GM12873 (cell line): ENCODE data around the gene LRIG3.

Experiments
- CTCF ChIP-seq: IDR thresholded peaks from 2 replicates; pipeline ENCODE4 v1.5.1; 2012; ENCODE audit warnings: low read depth, mild to moderate bottlenecking, moderate library complexity, low read length, control low read depth; ENCODE audit not compliant: insufficient read depth; ENCODE audit errors: missing control alignments

Gene LRIG3

GRCh38 chr12:58920102-58920960 lies at the start of gene LRIG3:
Gene LRIG3 (minus strand): TSS chr12:58920504. CDS start chr12:58920235, 269 bp downstream.
- no peak for TF ChIP-seq CTCF

GRCh38 chr12:58969237-58969636 lies 48.9 kb upstream of the LRIG3 start:
- no peak for TF ChIP-seq CTCF

GRCh38 chr12:58967561-58967960 lies 47.3 kb upstream of the LRIG3 start:
- TF ChIP-seq CTCF = no peak

GRCh38 chr12:58966939-58967338 lies 46.6 kb upstream of the LRIG3 start:
- TF ChIP-seq CTCF = no peak

GRCh38 chr12:58965568-58965967 lies 45.3 kb upstream of the LRIG3 start:
- TF ChIP-seq CTCF = no peak

GRCh38 chr12:58963844-58964243 lies 43.5 kb upstream of the LRIG3 start:
- TF ChIP-seq CTCF = no peak

- no peak for TF ChIP-seq CTCF
Measured at GRCh38 chr12:58961906-58962305, 41.6 kb upstream of the LRIG3 start.
